GM23338 (cell line): ENCODE results near the gene RAVER1. TPM values are rescaled to one million over a fixed set of nuclear protein-coding genes. Genes with fewer than 3 reads are reported as not detected.

Source experiments
- ATAC-seq: fragments of 200-7000 bp; cut with Tn5 transposase; 3 replicates; pipeline ENCODE4 v1.9.1; 2020
- DNase-seq: peaks from one replicate; pipeline ENCODE4 v3.0.0-alpha.2; 2015; ENCODE audit warnings: low spot score
- H2AFZ ChIP-seq: fragments of 200-600 bp; sonication (generic); 2 replicates; pipeline ENCODE4 v1.8.0; 2016; ENCODE audit warnings: antibody characterized with exemption, mild to moderate bottlenecking, moderate library complexity
- H3F3A ChIP-seq: fragments of 200-600 bp; sonication (generic); replicated peaks from 2 replicates; pipeline ENCODE4 v1.8.0; 2017; ENCODE audit warnings: antibody characterized with exemption, mixed run types, low read depth
- H3K27ac ChIP-seq: fragments of 200-600 bp; sonication (generic); 2 replicates; pipeline ENCODE4 v1.6.1; 2016; ENCODE audit warnings: low read depth
- H3K27me3 ChIP-seq: fragments of 200-600 bp; sonication (generic); 2 replicates; pipeline ENCODE4 v1.8.0; 2016; ENCODE audit warnings: mild to moderate bottlenecking, mixed run types, moderate library complexity; ENCODE audit not compliant: insufficient read depth
- H3K36me3 ChIP-seq: fragments of 200-600 bp; sonication (generic); 2 replicates; pipeline ENCODE4 v1.8.0; 2016; ENCODE audit warnings: mild to moderate bottlenecking; ENCODE audit not compliant: insufficient read depth
- H3K4me1 ChIP-seq: fragments of 200-600 bp; sonication (generic); 2 replicates; pipeline ENCODE4 v1.8.0; 2016; ENCODE audit warnings: mild to moderate bottlenecking, moderate library complexity; ENCODE audit not compliant: insufficient read depth
- H3K4me2 ChIP-seq: fragments of 200-600 bp; sonication (generic); 2 replicates; pipeline ENCODE4 v1.7.1; 2017; ENCODE audit warnings: mixed run types
- H3K4me3 ChIP-seq: fragments of 200-600 bp; sonication (generic); 2 replicates; pipeline ENCODE4 v1.6.1; 2016; ENCODE audit warnings: mixed run types
- H3K79me2 ChIP-seq: fragments of 200-600 bp; sonication (generic); replicated peaks from 2 replicates; pipeline ENCODE4 v1.8.0; 2017; ENCODE audit warnings: mild to moderate bottlenecking; ENCODE audit not compliant: insufficient read depth
- H3K9me2 ChIP-seq: fragments of 200-600 bp; sonication (generic); 2 replicates; pipeline ENCODE4 v1.8.0; 2017; ENCODE audit not compliant: insufficient read depth
- H4K20me1 ChIP-seq: fragments of 200-600 bp; sonication (generic); replicated peaks from 2 replicates; pipeline ENCODE4 v1.8.0; 2017; ENCODE audit warnings: mild to moderate bottlenecking; ENCODE audit not compliant: insufficient read depth
- H3K27ac Mint-ChIP-seq: 2 replicates; pipeline ENCODE4 v1.8.0; 2020; ENCODE audit warnings: inconsistent platforms, mild to moderate bottlenecking, moderate library complexity, mixed read lengths
- H3K27me3 Mint-ChIP-seq: 3 replicates; pipeline ENCODE4 v1.8.0; 2022; ENCODE audit warnings: low read depth, mild to moderate bottlenecking, moderate library complexity, mixed read lengths, inconsistent platforms; ENCODE audit not compliant: insufficient read depth, poor library complexity
- H3K36me3 Mint-ChIP-seq: 3 replicates; pipeline ENCODE4 v1.8.0; 2021; ENCODE audit warnings: low read depth, mild to moderate bottlenecking, inconsistent platforms, moderate library complexity, mixed read lengths
- H3K4me1 Mint-ChIP-seq: 3 replicates; pipeline ENCODE4 v1.8.0; 2020; ENCODE audit warnings: mild to moderate bottlenecking, inconsistent platforms, mixed read lengths
- H3K4me3 Mint-ChIP-seq: 3 replicates; pipeline ENCODE4 v1.8.0; 2021; ENCODE audit warnings: moderate library complexity, mild to moderate bottlenecking, inconsistent platforms, mixed read lengths
- H3K9me3 Mint-ChIP-seq: 3 replicates; pipeline ENCODE4 v1.8.0; 2020; ENCODE audit warnings: moderate library complexity, mild to moderate bottlenecking, inconsistent platforms, mixed read lengths
- CREB1 ChIP-seq: fragments of 250-450 bp; sonication (Bioruptor Pico); IDR thresholded peaks from 2 replicates; pipeline ENCODE4 v1.5.0; 2020; ENCODE audit warnings: low read depth, mild to moderate bottlenecking, moderate library complexity
- EZH2 ChIP-seq: fragments of 200-600 bp; sonication (generic); IDR thresholded peaks from one replicate; pipeline ENCODE4 v1.8.0; 2017; ENCODE audit warnings: antibody characterized with exemption, mild to moderate bottlenecking, low read depth; ENCODE audit not compliant: unreplicated experiment
- EZH2phosphoT487 ChIP-seq: fragments of 200-600 bp; sonication (generic); IDR thresholded peaks from one replicate; pipeline ENCODE4 v1.8.1; 2018; ENCODE audit warnings: antibody characterized with exemption; ENCODE audit not compliant: unreplicated experiment
- JUNB ChIP-seq: IDR thresholded peaks from one replicate; pipeline ENCODE4 v1.6.1; 2016; ENCODE audit warnings: antibody characterized with exemption; ENCODE audit not compliant: unreplicated experiment
- NANOG ChIP-seq: IDR thresholded peaks from 2 replicates; pipeline ENCODE4 v1.6.1; 2016; ENCODE audit warnings: antibody characterized with exemption, borderline replicate concordance
- ZNF114 ChIP-seq: fragments of 250-450 bp; sonication (Bioruptor Pico); IDR thresholded peaks from 2 replicates; pipeline ENCODE4 v1.5.0; 2020; ENCODE audit warnings: mild to moderate bottlenecking, moderate library complexity
- ZNF331 ChIP-seq: fragments of 250-450 bp; sonication (Bioruptor Pico); IDR thresholded peaks from 2 replicates; pipeline ENCODE4 v1.5.0; 2020; ENCODE audit warnings: low read depth, mild to moderate bottlenecking, moderate library complexity
- polyA plus RNA-seq: library from polyadenylated mRNA; unstranded; fragments of >200 nt; fragmentation: Nextera tagmentation; extraction: Ambion mirVana; gene quantifications from 2 replicates; pipeline ENCODE4 v1.2.1, GENCODE V29; 2016
- total RNA-seq: library from RNA; depleted of rRNA; stranded (reverse); fragments of >200 nt; shearing (Covaris generic); gene quantifications from 2 replicates; pipeline ENCODE4 v1.2.3, GENCODE V29; 2014
- TF ChIP-seq, protein P1 (sequence below), 2 experiments: fragments of 200-600 bp in 1 of 2; sonication (generic) in 1 of 2; conservative IDR thresholded peaks; 2 replicates each; pipeline versions ENCODE4 v1.5.1 to v1.6.1; 2016 to 2017; ENCODE audit warnings: antibody characterized with exemption in 2 of 2, low read depth in 2 of 2, mild to moderate bottlenecking in 2 of 2, moderate library complexity in 1 of 2
- TF ChIP-seq, protein P2 (sequence below): IDR thresholded peaks from one replicate; pipeline ENCODE4 v1.6.1; 2018; ENCODE audit warnings: antibody characterized with exemption; ENCODE audit not compliant: unreplicated experiment
- TF ChIP-seq, protein P3 (sequence below): fragments of 250-450 bp; sonication (Bioruptor Pico); IDR thresholded peaks from 2 replicates; pipeline ENCODE4 v1.5.0; 2020; ENCODE audit warnings: mild to moderate bottlenecking, moderate library complexity
- TF ChIP-seq, protein P4 (sequence below): IDR thresholded peaks from 2 replicates; pipeline ENCODE4 v1.6.1; 2016; ENCODE audit warnings: antibody characterized with exemption

RAVER1 gene
- total and polyA plus RNA-seq, 2 experiments from 2014 or later, result 25.5 to 88.3 TPM

DNA sequence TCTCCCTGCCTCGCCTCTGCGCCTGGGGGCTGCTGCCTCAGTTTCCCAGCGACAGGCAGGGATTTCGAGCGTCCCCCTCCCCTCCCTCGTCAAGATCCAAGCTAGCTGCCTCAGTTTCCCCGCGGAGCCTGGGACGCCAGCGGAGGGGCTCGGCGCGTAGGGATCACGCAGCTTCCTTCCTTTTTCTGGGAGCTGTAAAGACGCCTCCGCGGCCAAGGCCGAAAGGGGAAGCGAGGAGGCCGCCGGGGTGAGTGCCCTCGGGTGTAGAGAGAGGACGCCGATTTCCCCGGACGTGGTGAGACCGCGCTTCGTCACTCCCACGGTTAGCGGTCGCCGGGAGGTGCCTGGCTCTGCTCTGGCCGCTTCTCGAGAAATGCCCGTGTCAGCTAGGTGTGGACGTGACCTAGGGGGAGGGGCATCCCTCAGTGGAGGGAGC is 63.1 kb downstream of the RAVER1 start:
- Mint-ChIP-seq H3K27me3 (peaks cover 45% of the 10 kb centered on the region), H3K27ac (no peak overlapping the region)

More for the DNA sequence above, 63.1 kb downstream of the RAVER1 start:
- TF ChIP-seq, protein P1, sequence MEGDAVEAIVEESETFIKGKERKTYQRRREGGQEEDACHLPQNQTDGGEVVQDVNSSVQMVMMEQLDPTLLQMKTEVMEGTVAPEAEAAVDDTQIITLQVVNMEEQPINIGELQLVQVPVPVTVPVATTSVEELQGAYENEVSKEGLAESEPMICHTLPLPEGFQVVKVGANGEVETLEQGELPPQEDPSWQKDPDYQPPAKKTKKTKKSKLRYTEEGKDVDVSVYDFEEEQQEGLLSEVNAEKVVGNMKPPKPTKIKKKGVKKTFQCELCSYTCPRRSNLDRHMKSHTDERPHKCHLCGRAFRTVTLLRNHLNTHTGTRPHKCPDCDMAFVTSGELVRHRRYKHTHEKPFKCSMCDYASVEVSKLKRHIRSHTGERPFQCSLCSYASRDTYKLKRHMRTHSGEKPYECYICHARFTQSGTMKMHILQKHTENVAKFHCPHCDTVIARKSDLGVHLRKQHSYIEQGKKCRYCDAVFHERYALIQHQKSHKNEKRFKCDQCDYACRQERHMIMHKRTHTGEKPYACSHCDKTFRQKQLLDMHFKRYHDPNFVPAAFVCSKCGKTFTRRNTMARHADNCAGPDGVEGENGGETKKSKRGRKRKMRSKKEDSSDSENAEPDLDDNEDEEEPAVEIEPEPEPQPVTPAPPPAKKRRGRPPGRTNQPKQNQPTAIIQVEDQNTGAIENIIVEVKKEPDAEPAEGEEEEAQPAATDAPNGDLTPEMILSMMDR (conservative IDR thresholded peaks at IDR 0.05; ENCODE audit: low read depth in 2 of 2), result no peak
- TF ChIP-seq CREB1 (CRISPR knock-in tag), result no peak
- TF ChIP-seq NANOG, result no peak
- no peak for TF ChIP-seq JUNB
- TF ChIP-seq, protein P2, sequence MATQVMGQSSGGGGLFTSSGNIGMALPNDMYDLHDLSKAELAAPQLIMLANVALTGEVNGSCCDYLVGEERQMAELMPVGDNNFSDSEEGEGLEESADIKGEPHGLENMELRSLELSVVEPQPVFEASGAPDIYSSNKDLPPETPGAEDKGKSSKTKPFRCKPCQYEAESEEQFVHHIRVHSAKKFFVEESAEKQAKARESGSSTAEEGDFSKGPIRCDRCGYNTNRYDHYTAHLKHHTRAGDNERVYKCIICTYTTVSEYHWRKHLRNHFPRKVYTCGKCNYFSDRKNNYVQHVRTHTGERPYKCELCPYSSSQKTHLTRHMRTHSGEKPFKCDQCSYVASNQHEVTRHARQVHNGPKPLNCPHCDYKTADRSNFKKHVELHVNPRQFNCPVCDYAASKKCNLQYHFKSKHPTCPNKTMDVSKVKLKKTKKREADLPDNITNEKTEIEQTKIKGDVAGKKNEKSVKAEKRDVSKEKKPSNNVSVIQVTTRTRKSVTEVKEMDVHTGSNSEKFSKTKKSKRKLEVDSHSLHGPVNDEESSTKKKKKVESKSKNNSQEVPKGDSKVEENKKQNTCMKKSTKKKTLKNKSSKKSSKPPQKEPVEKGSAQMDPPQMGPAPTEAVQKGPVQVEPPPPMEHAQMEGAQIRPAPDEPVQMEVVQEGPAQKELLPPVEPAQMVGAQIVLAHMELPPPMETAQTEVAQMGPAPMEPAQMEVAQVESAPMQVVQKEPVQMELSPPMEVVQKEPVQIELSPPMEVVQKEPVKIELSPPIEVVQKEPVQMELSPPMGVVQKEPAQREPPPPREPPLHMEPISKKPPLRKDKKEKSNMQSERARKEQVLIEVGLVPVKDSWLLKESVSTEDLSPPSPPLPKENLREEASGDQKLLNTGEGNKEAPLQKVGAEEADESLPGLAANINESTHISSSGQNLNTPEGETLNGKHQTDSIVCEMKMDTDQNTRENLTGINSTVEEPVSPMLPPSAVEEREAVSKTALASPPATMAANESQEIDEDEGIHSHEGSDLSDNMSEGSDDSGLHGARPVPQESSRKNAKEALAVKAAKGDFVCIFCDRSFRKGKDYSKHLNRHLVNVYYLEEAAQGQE, result no peak
- no peak for TF ChIP-seq EZH2
- TF ChIP-seq ZNF331 (CRISPR knock-in tag), result no peak
- no peak for TF ChIP-seq EZH2phosphoT487
- TF ChIP-seq ZNF114, result no peak
- TF ChIP-seq, protein P3, sequence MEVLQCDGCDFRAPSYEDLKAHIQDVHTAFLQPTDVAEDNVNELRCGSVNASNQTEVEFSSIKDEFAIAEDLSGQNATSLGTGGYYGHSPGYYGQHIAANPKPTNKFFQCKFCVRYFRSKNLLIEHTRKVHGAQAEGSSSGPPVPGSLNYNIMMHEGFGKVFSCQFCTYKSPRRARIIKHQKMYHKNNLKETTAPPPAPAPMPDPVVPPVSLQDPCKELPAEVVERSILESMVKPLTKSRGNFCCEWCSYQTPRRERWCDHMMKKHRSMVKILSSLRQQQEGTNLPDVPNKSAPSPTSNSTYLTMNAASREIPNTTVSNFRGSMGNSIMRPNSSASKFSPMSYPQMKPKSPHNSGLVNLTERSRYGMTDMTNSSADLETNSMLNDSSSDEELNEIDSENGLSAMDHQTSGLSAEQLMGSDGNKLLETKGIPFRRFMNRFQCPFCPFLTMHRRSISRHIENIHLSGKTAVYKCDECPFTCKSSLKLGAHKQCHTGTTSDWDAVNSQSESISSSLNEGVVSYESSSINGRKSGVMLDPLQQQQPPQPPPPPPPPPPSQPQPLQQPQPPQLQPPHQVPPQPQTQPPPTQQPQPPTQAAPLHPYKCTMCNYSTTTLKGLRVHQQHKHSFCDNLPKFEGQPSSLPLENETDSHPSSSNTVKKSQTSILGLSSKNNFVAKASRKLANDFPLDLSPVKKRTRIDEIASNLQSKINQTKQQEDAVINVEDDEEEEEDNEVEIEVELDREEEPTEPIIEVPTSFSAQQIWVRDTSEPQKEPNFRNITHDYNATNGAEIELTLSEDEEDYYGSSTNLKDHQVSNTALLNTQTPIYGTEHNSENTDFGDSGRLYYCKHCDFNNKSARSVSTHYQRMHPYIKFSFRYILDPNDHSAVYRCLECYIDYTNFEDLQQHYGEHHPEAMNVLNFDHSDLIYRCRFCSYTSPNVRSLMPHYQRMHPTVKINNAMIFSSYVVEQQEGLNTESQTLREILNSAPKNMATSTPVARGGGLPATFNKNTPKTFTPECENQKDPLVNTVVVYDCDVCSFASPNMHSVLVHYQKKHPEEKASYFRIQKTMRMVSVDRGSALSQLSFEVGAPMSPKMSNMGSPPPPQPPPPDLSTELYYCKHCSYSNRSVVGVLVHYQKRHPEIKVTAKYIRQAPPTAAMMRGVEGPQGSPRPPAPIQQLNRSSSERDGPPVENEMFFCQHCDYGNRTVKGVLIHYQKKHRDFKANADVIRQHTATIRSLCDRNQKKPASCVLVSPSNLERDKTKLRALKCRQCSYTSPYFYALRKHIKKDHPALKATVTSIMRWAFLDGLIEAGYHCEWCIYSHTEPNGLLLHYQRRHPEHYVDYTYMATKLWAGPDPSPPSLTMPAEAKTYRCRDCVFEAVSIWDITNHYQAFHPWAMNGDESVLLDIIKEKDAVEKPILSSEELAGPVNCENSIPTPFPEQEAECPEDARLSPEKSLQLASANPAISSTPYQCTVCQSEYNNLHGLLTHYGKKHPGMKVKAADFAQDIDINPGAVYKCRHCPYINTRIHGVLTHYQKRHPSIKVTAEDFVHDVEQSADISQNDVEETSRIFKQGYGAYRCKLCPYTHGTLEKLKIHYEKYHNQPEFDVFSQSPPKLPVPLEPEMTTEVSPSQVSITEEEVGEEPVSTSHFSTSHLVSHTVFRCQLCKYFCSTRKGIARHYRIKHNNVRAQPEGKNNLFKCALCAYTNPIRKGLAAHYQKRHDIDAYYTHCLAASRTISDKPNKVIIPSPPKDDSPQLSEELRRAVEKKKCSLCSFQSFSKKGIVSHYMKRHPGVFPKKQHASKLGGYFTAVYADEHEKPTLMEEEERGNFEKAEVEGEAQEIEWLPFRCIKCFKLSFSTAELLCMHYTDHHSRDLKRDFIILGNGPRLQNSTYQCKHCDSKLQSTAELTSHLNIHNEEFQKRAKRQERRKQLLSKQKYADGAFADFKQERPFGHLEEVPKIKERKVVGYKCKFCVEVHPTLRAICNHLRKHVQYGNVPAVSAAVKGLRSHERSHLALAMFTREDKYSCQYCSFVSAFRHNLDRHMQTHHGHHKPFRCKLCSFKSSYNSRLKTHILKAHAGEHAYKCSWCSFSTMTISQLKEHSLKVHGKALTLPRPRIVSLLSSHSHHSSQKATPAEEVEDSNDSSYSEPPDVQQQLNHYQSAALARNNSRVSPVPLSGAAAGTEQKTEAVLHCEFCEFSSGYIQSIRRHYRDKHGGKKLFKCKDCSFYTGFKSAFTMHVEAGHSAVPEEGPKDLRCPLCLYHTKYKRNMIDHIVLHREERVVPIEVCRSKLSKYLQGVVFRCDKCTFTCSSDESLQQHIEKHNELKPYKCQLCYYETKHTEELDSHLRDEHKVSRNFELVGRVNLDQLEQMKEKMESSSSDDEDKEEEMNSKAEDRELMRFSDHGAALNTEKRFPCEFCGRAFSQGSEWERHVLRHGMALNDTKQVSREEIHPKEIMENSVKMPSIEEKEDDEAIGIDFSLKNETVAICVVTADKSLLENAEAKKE (CRISPR knock-in tag), result no peak
- TF ChIP-seq, protein P4, sequence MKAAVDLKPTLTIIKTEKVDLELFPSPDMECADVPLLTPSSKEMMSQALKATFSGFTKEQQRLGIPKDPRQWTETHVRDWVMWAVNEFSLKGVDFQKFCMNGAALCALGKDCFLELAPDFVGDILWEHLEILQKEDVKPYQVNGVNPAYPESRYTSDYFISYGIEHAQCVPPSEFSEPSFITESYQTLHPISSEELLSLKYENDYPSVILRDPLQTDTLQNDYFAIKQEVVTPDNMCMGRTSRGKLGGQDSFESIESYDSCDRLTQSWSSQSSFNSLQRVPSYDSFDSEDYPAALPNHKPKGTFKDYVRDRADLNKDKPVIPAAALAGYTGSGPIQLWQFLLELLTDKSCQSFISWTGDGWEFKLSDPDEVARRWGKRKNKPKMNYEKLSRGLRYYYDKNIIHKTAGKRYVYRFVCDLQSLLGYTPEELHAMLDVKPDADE, result no peak
- Histone ChIP-seq H3K79me2 (no peaks in the 10 kb centered on the region), H3K9me2 (no peaks in the 10 kb centered on the region), H3K4me3 (peak overlapping the region; percentile 53), H2AFZ (peak overlapping the region; percentile 94), H3K27me3 (peaks cover 45% of the 10 kb centered on the region), H3K36me3 (no peaks in the 10 kb centered on the region), H4K20me1 (no peaks in the 10 kb centered on the region), H3F3A (peaks cover 13% of the 10 kb centered on the region; the same call in 1 of the 2 replicates), H3K4me1 (peaks cover 4% of the 10 kb centered on the region; the same call in 1 of the 2 replicates), H3K27ac (no peak overlapping the region), H3K4me2 (peak overlapping the region; percentile 77)
- H3K36me3 Mint-ChIP-seq, result peaks cover under 1% of the 10 kb centered on the region; the same call in 1 of the 3 replicates
- ATAC-seq (peak; percentile 13), DNase-seq (peak; percentile 47)
- peak overlapping the region; percentile 65 for H3K4me3 Mint-ChIP-seq
- H3K4me1 Mint-ChIP-seq, result peaks cover 4% of the 10 kb centered on the region; the same call in 2 of the 3 replicates
- no peaks in the 10 kb centered on the region; the same call in 2 of the 3 replicates for H3K9me3 Mint-ChIP-seq
